HepG2 (cell line): Measurements from ENCODE around the gene TARBP2. TPM values are rescaled to one million over a fixed set of nuclear protein-coding genes. Genes with fewer than 3 reads are reported as not detected.

Experiments used
- ATF2 ChIP-seq: sonication (generic); formaldehyde crosslinking; IDR thresholded peaks from 2 replicates; pipeline ENCODE4 v1.4.0; 2020; ENCODE audit warnings: missing genetic modification reagents
- ATF5 ChIP-seq: sonication (generic); formaldehyde crosslinking; IDR thresholded peaks from 2 replicates; pipeline ENCODE4 v1.4.0; 2020; ENCODE audit warnings: mild to moderate bottlenecking, low read depth, missing genetic modification reagents
- BRD4 ChIP-seq: sonication (generic); formaldehyde crosslinking; IDR thresholded peaks from 2 replicates; pipeline ENCODE4 v1.4.0; 2020; ENCODE audit warnings: missing genetic modification reagents
- DBP ChIP-seq: sonication (generic); formaldehyde crosslinking; IDR thresholded peaks from 2 replicates; pipeline ENCODE4 v1.4.0; 2020; ENCODE audit warnings: missing genetic modification reagents; ENCODE audit errors: not compliant biosample characterization
- DNMT1 ChIP-seq: sonication (generic); formaldehyde crosslinking; IDR thresholded peaks from 2 replicates; pipeline ENCODE4 v1.5.1; 2020; ENCODE audit warnings: mild to moderate bottlenecking, missing genetic modification reagents
- DZIP1 ChIP-seq: sonication (generic); formaldehyde crosslinking; IDR thresholded peaks from 2 replicates; pipeline ENCODE4 v1.5.0; 2020; ENCODE audit warnings: mild to moderate bottlenecking, missing genetic modification reagents
- FOXA1 ChIP-seq, 2 experiments: fragments of 450-650 bp in 1 of 2; sonication (generic) in 1 of 2; formaldehyde crosslinking in 1 of 2; IDR thresholded peaks; 2 replicates each; pipeline versions ENCODE4 v1.4.0 to v1.6.1; 2016 to 2020; ENCODE audit warnings: missing genetic modification reagents in 1 of 2
- FOXA3 ChIP-seq: IDR thresholded peaks from 2 replicates; pipeline ENCODE4 v1.6.1; 2016; ENCODE audit warnings: missing genetic modification reagents, missing compliant biosample characterization
- FOXO1 ChIP-seq: sonication (generic); formaldehyde crosslinking; IDR thresholded peaks from 2 replicates; pipeline ENCODE4 v1.4.0; 2020; ENCODE audit warnings: missing genetic modification reagents
- IKZF1 ChIP-seq: fragments of 450-650 bp; IDR thresholded peaks from 2 replicates; pipeline ENCODE4 v1.7.1; 2016
- MAX ChIP-seq: IDR thresholded peaks from 2 replicates; pipeline ENCODE4 v1.6.1; 2012; ENCODE audit warnings: inconsistent platforms
- PHF21A ChIP-seq: sonication (generic); formaldehyde crosslinking; IDR thresholded peaks from 2 replicates; pipeline ENCODE4 v1.5.0; 2020; ENCODE audit warnings: mild to moderate bottlenecking, missing genetic modification reagents
- RFXANK ChIP-seq: IDR thresholded peaks from 2 replicates; pipeline ENCODE4 v1.6.1; 2016
- TARDBP ChIP-seq: sonication (generic); formaldehyde crosslinking; IDR thresholded peaks from 2 replicates; pipeline ENCODE4 v1.8.0; 2022; ENCODE audit warnings: mild to moderate bottlenecking, missing genetic modification reagents
- TCF12 ChIP-seq, 2 experiments: fragments of 450-650 bp in 1 of 2; sonication (generic) in 1 of 2; formaldehyde crosslinking in 1 of 2; IDR thresholded peaks; 2 replicates each; pipeline versions ENCODE4 v1.6.1 to v1.8.0; 2017 to 2022; ENCODE audit warnings: antibody characterized with exemption in 1 of 2, mild to moderate bottlenecking in 1 of 2, missing genetic modification reagents in 1 of 2, moderate library complexity in 1 of 2
- TFDP2 ChIP-seq: sonication (generic); formaldehyde crosslinking; IDR thresholded peaks from 2 replicates; pipeline ENCODE4 v1.4.0; 2020; ENCODE audit warnings: missing genetic modification reagents
- ZFYVE20 ChIP-seq: sonication (generic); formaldehyde crosslinking; IDR thresholded peaks from 2 replicates; pipeline ENCODE4 v1.8.0; 2023; ENCODE audit warnings: low read depth, mild to moderate bottlenecking, moderate library complexity, missing genetic modification reagents, borderline replicate concordance
- ZNF232 ChIP-seq: sonication (generic); formaldehyde crosslinking; IDR thresholded peaks from 2 replicates; pipeline ENCODE4 v1.4.0; 2020; ENCODE audit warnings: missing genetic modification reagents, borderline replicate concordance
- ZNF781 ChIP-seq: sonication (generic); formaldehyde crosslinking; IDR thresholded peaks from 2 replicates; pipeline ENCODE4 v1.5.1; 2020; ENCODE audit warnings: borderline replicate concordance, mild to moderate bottlenecking, missing genetic modification reagents; ENCODE audit errors: not compliant biosample characterization
- ZNF782 ChIP-seq: sonication (generic); formaldehyde crosslinking; IDR thresholded peaks from 2 replicates; pipeline ENCODE4 v1.4.0; 2020; ENCODE audit warnings: missing genetic modification reagents, mild to moderate bottlenecking, borderline replicate concordance
- ZNF800 ChIP-seq: sonication (generic); formaldehyde crosslinking; IDR thresholded peaks from 2 replicates; pipeline ENCODE4 v1.4.0; 2020; ENCODE audit warnings: missing genetic modification reagents
- polyA plus RNA-seq, 8 experiments: library from polyadenylated mRNA; depleted of rRNA in 3 of 8; stranded (reverse) in 7 of 8; unstranded in 1 of 8; fragments of >200 nt; fragmentation: Illumina TruSeq in 4 of 8; extraction: Trizol in 4 of 8; gene quantifications; 2 replicates each; pipeline versions ENCODE4 v1.2.1 to v1.2.3, GENCODE V29; 2011 to 2016; ENCODE audit warnings: low read depth in 4 of 8, missing spikeins in 1 of 8, mixed read lengths in 1 of 8; ENCODE audit not compliant: insufficient read depth in 1 of 8
- total RNA-seq, 5 experiments: library from RNA; depleted of rRNA; stranded (reverse); fragments of >200 nt; fragmentation: Illumina TruSeq; extraction: Trizol; gene quantifications; 2 replicates each; pipeline ENCODE4 v1.2.3, GENCODE V29; 2016; ENCODE audit warnings: low read depth in 1 of 5

Gene TARBP2
- total and polyA plus RNA-seq, 2 of the 13 experiments (the other 11 are each of a cell fraction or from before 2014, with no cell fraction given): 47.0 to 55.5 TPM

- TF ChIP-seq DZIP1 (CRISPR knock-in tag) (no peak), FOXO1 (no peak), ZFYVE20 (CRISPR knock-in tag) (no peak), TCF12 (IDR thresholded peaks at IDR 0.05) (no peak), TCF12 (CRISPR knock-in tag; IDR thresholded peaks at IDR 0.05) (no peak), MAX (no peak), RFXANK (CRISPR knock-in tag) (no peak), ATF2 (CRISPR knock-in tag) (peak; percentile 19; the same call in 1 of the 2 replicates), BRD4 (CRISPR knock-in tag) (no peak), ZNF800 (CRISPR knock-in tag) (no peak), DBP (CRISPR knock-in tag) (no peak), IKZF1 (no peak), PHF21A (CRISPR knock-in tag) (no peak), ZNF232 (CRISPR knock-in tag) (no peak), TARDBP (CRISPR knock-in tag) (0 out of 2 replicates have a peak, but pooled peaks have one; percentile 21), FOXA1 (IDR thresholded peaks at IDR 0.05) (no peak), FOXA1 (CRISPR knock-in tag; IDR thresholded peaks at IDR 0.05) (no peak), TFDP2 (CRISPR knock-in tag) (no peak), ZNF782 (no peak), DNMT1 (CRISPR knock-in tag) (no peak), ZNF781 (no peak), ATF5 (no peak), FOXA3 (0 out of 2 replicates have a peak, but pooled peaks have one; percentile 21)
These were observed 7.6 kb downstream of the TARBP2 start (continued) for GRCh38 chr12:53508534-53509170.
